Activated CD4-positive, alpha-beta T cell treated with anti-CD3 and anti-CD28 coated beads for 36 hours (primary cell): ENCODE measurements around the gene THNSL1. TPM values are rescaled to one million over a fixed set of nuclear protein-coding genes. Genes with fewer than 3 reads are reported as not detected.

ENCODE experiments used
- ATAC-seq: fragments of 200-7000 bp; cut with Tn5 transposase; one replicate; pipeline ENCODE4 v1.10.0; 2021; ENCODE audit warnings: mild to moderate bottlenecking, moderate library complexity
- CTCF ChIA-PET: fragments of 350-600 bp; sonication (Branson Sonifier 250); formaldehyde crosslinking; loops from one replicate; lab custom pipeline; 2021; ENCODE audit warnings: antibody characterized with exemption; lab: Charles Lee
- POLR2A ChIA-PET: fragments of 350-600 bp; sonication (Branson Sonifier 250); formaldehyde crosslinking; loops from one replicate; lab custom pipeline; 2021; ENCODE audit warnings: antibody characterized with exemption, inconsistent platforms; lab: Charles Lee
- DNase-seq: peaks from one replicate; pipeline ENCODE4 v3.0.0-alpha.2; 2020
- H3K27ac Mint-ChIP-seq: one replicate; pipeline ENCODE4 v1.8.0; 2021; ENCODE audit warnings: mixed read lengths
- H3K27me3 Mint-ChIP-seq: one replicate; pipeline ENCODE4 v1.8.0; 2021; ENCODE audit warnings: mixed read lengths
- H3K36me3 Mint-ChIP-seq: one replicate; pipeline ENCODE4 v1.8.0; 2021; ENCODE audit warnings: low read depth, mixed read lengths
- H3K4me1 Mint-ChIP-seq: one replicate; pipeline ENCODE4 v1.8.0; 2021; ENCODE audit warnings: mixed read lengths
- H3K4me3 Mint-ChIP-seq: one replicate; pipeline ENCODE4 v1.8.0; 2021; ENCODE audit warnings: mild to moderate bottlenecking, moderate library complexity, mixed read lengths
- H3K9me3 Mint-ChIP-seq: one replicate; pipeline ENCODE4 v1.8.0; 2021; ENCODE audit warnings: low read depth, mixed read lengths
- intact Hi-C, 2 experiments: fragments of 100-400 bp; cut with DNase I in 1 of 2; cut with micrococcal nuclease in 1 of 2; formaldehyde crosslinking; loops; one replicate each; pipeline versions ENCODE4 v1.14.2 to v1.15.1; 2022 to 2024; cut with DNase I, micrococcal nuclease
- total RNA-seq, 2 experiments: library from RNA; stranded (reverse); gene quantifications; one replicate each; pipeline ENCODE4 v1.2.3, GENCODE V29; 2021

Gene THNSL1
- total RNA-seq, 2 experiments from 2014 or later, result 8.0 to 9.5 TPM

GRCh38 chr10:25014579-25014978 is 1.8 kb upstream of the THNSL1 start:
- POLR2A ChIA-PET, result no interaction called here
- Mint-ChIP-seq H3K27me3 (no peaks in the 10 kb centered on the region), H3K4me1 (peaks cover 20% of the 10 kb centered on the region)

DNA sequence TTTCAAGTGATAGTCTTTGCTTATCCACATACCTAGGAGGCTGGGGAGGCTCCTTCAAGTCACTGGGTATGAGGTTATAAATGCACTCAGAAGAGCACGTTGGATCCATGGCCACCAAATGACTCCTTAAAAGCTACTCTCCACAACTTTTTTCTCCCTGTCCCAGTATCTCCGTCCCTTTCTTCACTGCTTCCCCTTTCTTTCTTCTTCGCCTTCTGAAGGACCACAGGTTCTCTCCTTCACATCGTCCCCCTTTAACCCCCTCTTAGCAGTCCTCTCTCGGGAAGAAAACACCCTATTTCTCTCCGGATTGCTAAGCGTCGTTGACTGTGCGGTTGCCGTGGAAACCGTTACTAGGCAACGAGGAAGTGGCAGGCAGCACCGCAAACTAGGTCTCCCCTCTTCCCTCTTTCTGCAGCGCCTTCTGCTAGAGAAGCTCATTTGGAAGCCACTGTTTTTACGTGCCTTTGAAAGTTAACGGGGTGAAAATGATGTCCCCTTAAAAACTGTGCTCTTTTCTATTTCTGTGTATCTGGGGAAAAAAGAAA is 510 bp upstream of the THNSL1 start, which contains the start of gene ENKUR:
TSS of gene ENKUR (minus strand) at position 331 of the 548 bp plus-strand sequence. CDS start at position 109, 222 bp downstream.
- Mint-ChIP-seq H3K36me3 (peaks cover 5% of the 10 kb centered on the region), H3K4me1 (peaks cover 23% of the 10 kb centered on the region), H3K4me3 (peak within 1 kb of the TSS; percentile 85), H3K9me3 (peaks cover 6% of the 10 kb centered on the region), H3K27ac (peak within 1 kb of the TSS; percentile 98), H3K27me3 (no peaks in the 10 kb centered on the region)
- DNase-seq (peak; percentile 96), ATAC-seq (peak; percentile 54)
- ChIA-PET CTCF (interaction anchor here (0.6 to 1.1 kb wide), 6 partner anchors 15 to 1440 kb away, joined by 3 to 5 read pairs (median 3); no protein-coding TSS in a partner anchor), POLR2A (interaction anchor here (0.6 to 1.0 kb wide), 3 partner anchors 19 to 308 kb away, joined by 3 to 5 read pairs (median 3); no protein-coding TSS in a partner anchor)
- intact Hi-C loops, result loop anchor here (1.0 to 10.0 kb wide), 10 partner anchors 46 to 1577 kb away; partner anchors contain the start of genes KIAA1217 (in 1 of the 2), OTUD1 (in 1 of the 2) and PRTFDC1 (in 1 of the 2)

More at GRCh38 chr10:25014579-25014978, 1.8 kb upstream of the THNSL1 start:
- intact Hi-C loops, result loop anchor here in 1 of 2 experiments (10.0 kb wide), 2 partner anchors 90 to 370 kb away; no protein-coding TSS in a partner anchor
- CTCF ChIA-PET, result no interaction called here
- DNase-seq (no peak), ATAC-seq (no peak)
- Mint-ChIP-seq H3K9me3 (peaks cover 6% of the 10 kb centered on the region), H3K36me3 (peaks cover 4% of the 10 kb centered on the region), H3K4me3 (no peak overlapping the region), H3K27ac (no peak overlapping the region)

DNA sequence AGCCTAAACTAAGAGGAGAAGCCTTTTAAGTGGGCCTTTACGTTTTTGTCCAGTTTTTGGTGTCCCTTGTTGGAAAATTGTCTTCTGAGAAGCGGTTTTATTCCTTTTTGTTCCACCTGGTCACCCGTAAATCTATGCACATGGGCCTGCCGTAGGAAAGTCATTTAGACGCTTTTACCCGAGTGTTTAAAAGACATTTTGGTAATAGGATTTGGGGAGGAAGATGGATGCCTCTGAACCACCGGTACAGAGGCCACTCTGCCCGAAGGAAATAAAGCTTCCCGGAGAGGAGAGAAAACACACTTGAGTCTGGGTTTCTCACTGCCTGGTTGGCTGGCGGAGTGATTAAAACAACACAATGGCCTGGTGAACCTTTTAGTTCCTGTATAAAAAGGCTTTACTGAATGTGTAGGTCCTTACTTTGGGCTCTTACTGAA is 760 bp downstream of the THNSL1 start:
- intact Hi-C loops, result loop anchor here (1.0 to 10.0 kb wide), 8 partner anchors 64 to 1578 kb away; partner anchors contain the start of genes KIAA1217 (in 1 of the 2), OTUD1 (in 1 of the 2) and PRTFDC1 (in 1 of the 2)

GRCh38 chr10:25017661-25018060 is 1.2 kb downstream of the THNSL1 start:
- no peak for ATAC-seq
- intact Hi-C loops, result loop anchor here (1.0 to 10.0 kb wide), 8 partner anchors 65 to 1579 kb away; partner anchors contain the start of genes KIAA1217 (in 1 of the 2), OTUD1 (in 1 of the 2) and PRTFDC1 (in 1 of the 2)
- Mint-ChIP-seq H3K9me3 (peaks cover 4% of the 10 kb centered on the region), H3K27me3 (no peaks in the 10 kb centered on the region), H3K36me3 (peaks cover 8% of the 10 kb centered on the region), H3K27ac (peak overlapping the region; percentile 98), H3K4me3 (peak overlapping the region; percentile 85), H3K4me1 (peaks cover 21% of the 10 kb centered on the region)
- no peak for DNase-seq
- CTCF ChIA-PET, result interaction anchor here (1.1 kb wide), 1 partner anchor 400 kb away, joined by 3 read pairs; no protein-coding TSS in a partner anchor
- POLR2A ChIA-PET, result no interaction called here

More for the DNA sequence above, 760 bp downstream of the THNSL1 start:
- Mint-ChIP-seq H3K4me1 (peaks cover 23% of the 10 kb centered on the region), H3K9me3 (peaks cover 6% of the 10 kb centered on the region), H3K36me3 (peaks cover 8% of the 10 kb centered on the region), H3K27me3 (no peaks in the 10 kb centered on the region), H3K4me3 (peak overlapping the region; percentile 85), H3K27ac (peak overlapping the region; percentile 98)
- ChIA-PET POLR2A (interaction anchor here (0.6 kb wide), 1 partner anchor 41 kb away, joined by 3 read pairs; no protein-coding TSS in a partner anchor), CTCF (interaction anchor here (1.1 kb wide), 1 partner anchor 400 kb away, joined by 3 read pairs; no protein-coding TSS in a partner anchor)
- DNase-seq (peak; percentile 44), ATAC-seq (no peak)

GRCh38 chr10:25018703-25019102 is 2.3 kb downstream of the THNSL1 start:
- Mint-ChIP-seq H3K27ac (no peak overlapping the region), H3K36me3 (peaks cover 14% of the 10 kb centered on the region), H3K4me1 (peaks cover 18% of the 10 kb centered on the region), H3K4me3 (no peak overlapping the region), H3K9me3 (no peaks in the 10 kb centered on the region), H3K27me3 (no peaks in the 10 kb centered on the region)
- POLR2A ChIA-PET, result no interaction called here
- intact Hi-C loops, result loop anchor here (5.0 to 10.0 kb wide), 4 partner anchors 64 to 811 kb away; partner anchors contain the start of gene KIAA1217 (in 1 of the 2)
- ATAC-seq, result no peak
- CTCF ChIA-PET, result interaction anchor here (0.6 kb wide), 2 partner anchors 61 to 522 kb away, joined by 3 to 4 read pairs; no protein-coding TSS in a partner anchor
- DNase-seq, result no peak

DNA sequence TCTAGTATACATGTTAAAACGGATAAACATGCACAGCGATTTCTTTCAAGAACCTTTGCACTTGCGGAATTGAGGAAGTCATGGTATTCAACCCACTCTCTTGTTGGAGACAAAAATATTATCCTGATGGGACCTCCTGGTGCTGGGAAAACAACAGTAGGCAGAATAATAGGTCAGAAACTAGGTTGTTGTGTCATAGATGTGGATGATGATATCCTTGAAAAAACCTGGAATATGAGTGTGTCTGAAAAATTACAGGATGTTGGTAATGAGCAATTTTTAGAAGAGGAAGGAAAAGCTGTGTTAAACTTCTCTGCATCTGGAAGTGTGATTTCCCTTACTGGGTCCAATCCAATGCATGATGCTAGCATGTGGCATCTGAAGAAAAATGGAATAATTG is 6.9 kb downstream of the THNSL1 start:
- no peaks in the 10 kb centered on the region for H3K9me3 Mint-ChIP-seq
- intact Hi-C loops, result no loop called here
- ATAC-seq (no peak), DNase-seq (no peak)
- H3K36me3 Mint-ChIP-seq, result peaks cover 23% of the 10 kb centered on the region
- H3K4me3 Mint-ChIP-seq, result no peak overlapping the region
- ChIA-PET CTCF (no interaction called here), POLR2A (no interaction called here)
- no peaks in the 10 kb centered on the region for H3K27me3 Mint-ChIP-seq
- peaks cover 5% of the 10 kb centered on the region for H3K4me1 Mint-ChIP-seq
- H3K27ac Mint-ChIP-seq, result no peak overlapping the region

DNA sequence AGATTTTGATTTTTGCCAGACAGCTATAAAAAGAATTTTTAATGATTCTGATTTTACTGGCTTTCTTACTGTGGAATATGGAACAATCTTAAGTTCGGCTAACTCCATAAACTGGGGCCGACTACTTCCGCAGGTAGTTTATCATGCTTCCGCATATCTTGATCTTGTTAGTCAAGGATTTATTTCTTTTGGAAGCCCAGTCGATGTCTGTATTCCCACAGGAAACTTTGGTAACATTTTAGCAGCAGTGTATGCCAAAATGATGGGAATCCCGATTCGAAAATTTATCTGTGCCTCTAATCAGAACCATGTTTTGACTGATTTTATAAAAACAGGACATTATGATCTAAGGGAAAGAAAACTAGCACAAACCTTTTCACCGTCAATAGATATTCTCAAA is 8.1 kb downstream of the THNSL1 start:
- intact Hi-C loops, result no loop called here
- CTCF ChIA-PET, result no interaction called here
- no peak for ATAC-seq

GRCh38 chr10:25026463-25026862 is 10.1 kb downstream of the THNSL1 start:
- H3K9me3 Mint-ChIP-seq, result peaks cover 5% of the 10 kb centered on the region
- no peak overlapping the region for H3K27ac Mint-ChIP-seq
- ATAC-seq (no peak), DNase-seq (no peak)
- CTCF ChIA-PET, result no interaction called here
- no peaks in the 10 kb centered on the region for H3K27me3 Mint-ChIP-seq
- POLR2A ChIA-PET, result no interaction called here
- H3K36me3 Mint-ChIP-seq, result peaks cover 19% of the 10 kb centered on the region
- intact Hi-C loops, result no loop called here
- no peaks in the 10 kb centered on the region for H3K4me1 Mint-ChIP-seq
- H3K4me3 Mint-ChIP-seq, result no peak overlapping the region

More for the DNA sequence above, 8.1 kb downstream of the THNSL1 start:
- peaks cover 3% of the 10 kb centered on the region for H3K4me1 Mint-ChIP-seq
- H3K27ac Mint-ChIP-seq, result no peak overlapping the region
- POLR2A ChIA-PET, result no interaction called here
- no peaks in the 10 kb centered on the region for H3K9me3 Mint-ChIP-seq
- no peaks in the 10 kb centered on the region for H3K27me3 Mint-ChIP-seq
- H3K36me3 Mint-ChIP-seq, result peaks cover 21% of the 10 kb centered on the region
- DNase-seq, result no peak
- H3K4me3 Mint-ChIP-seq, result no peak overlapping the region

DNA sequence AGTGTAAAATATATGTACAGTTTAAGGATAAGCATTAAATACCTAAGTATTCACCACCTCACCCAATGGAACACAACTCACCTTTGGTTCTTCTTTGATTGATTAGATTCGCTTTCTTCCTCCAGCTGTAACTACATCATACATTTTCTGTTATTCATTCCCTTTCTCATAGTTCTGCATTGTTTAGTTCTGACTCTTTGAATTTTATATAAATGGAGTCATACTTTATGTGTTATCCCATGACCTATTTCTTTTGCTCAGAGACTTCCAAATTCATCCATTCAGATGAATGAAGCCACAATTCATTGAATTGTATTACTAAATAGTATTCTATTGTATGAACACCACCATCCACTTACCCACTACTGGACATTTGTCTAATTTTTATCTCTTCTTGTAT is 12.3 kb downstream of the THNSL1 start:
- no peak for ATAC-seq
- CTCF ChIA-PET, result interaction anchor here (0.6 kb wide), 1 partner anchor 1402 kb away, joined by 3 read pairs; no protein-coding TSS in a partner anchor

DNA sequence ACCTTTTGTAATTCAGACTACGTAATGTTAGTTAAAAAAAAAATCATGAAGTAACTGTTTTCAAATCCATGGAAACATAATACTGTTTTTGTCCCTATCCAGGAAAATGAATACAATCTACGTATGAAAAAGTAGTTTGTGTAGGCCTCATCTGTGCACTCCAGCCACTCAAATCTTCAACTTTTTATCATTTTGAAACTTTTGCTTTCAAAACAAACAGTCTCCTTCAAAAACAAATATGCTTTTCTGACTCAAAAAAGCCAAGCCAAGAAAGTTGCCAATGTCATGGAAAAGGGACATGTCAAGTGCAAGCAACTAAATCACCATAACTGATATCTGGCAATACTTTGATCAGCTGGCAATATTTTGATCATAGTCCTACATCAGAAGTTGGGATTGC is 13.1 kb downstream of the THNSL1 start:
- POLR2A ChIA-PET, result no interaction called here
- Mint-ChIP-seq H3K27me3 (no peaks in the 10 kb centered on the region), H3K27ac (no peak overlapping the region), H3K4me1 (no peaks in the 10 kb centered on the region), H3K4me3 (no peak overlapping the region), H3K9me3 (peaks cover 5% of the 10 kb centered on the region), H3K36me3 (peaks cover 5% of the 10 kb centered on the region)
- no peak for DNase-seq
- CTCF ChIA-PET, result no interaction called here
- no peak for ATAC-seq
- intact Hi-C loops, result no loop called here

More for the DNA sequence above, 12.3 kb downstream of the THNSL1 start:
- no peak for DNase-seq
- H3K36me3 Mint-ChIP-seq, result peaks cover 11% of the 10 kb centered on the region
- no peak overlapping the region for H3K4me3 Mint-ChIP-seq
- H3K4me1 Mint-ChIP-seq, result no peaks in the 10 kb centered on the region
- intact Hi-C loops, result no loop called here
- peaks cover 5% of the 10 kb centered on the region for H3K9me3 Mint-ChIP-seq
- no peaks in the 10 kb centered on the region for H3K27me3 Mint-ChIP-seq
- H3K27ac Mint-ChIP-seq, result no peak overlapping the region
- POLR2A ChIA-PET, result no interaction called here

- Mint-ChIP-seq H3K36me3 (no peaks in the 10 kb centered on the region), H3K4me1 (no peaks in the 10 kb centered on the region), H3K4me3 (no peak overlapping the region), H3K27ac (no peak overlapping the region), H3K27me3 (peaks cover 12% of the 10 kb centered on the region), H3K9me3 (no peaks in the 10 kb centered on the region)
- DNase-seq (no peak), ATAC-seq (no peak)
- POLR2A ChIA-PET, result interaction anchor here (0.6 kb wide), 1 partner anchor 384 kb away, joined by 3 read pairs; no protein-coding TSS in a partner anchor
- intact Hi-C loops, result no loop called here
- CTCF ChIA-PET, result no interaction called here
These were observed 20.0 kb downstream of the THNSL1 start for GRCh38 chr10:25036381-25036780.
